HK-2 (cell line): ENCODE results near the gene PHF8.

ENCODE experiments used
- DNase-seq: peaks from one replicate; pipeline ENCODE4 v3.0.0-alpha.2; 2018; ENCODE audit not compliant: unreplicated experiment

The PHF8 gene

DNA sequence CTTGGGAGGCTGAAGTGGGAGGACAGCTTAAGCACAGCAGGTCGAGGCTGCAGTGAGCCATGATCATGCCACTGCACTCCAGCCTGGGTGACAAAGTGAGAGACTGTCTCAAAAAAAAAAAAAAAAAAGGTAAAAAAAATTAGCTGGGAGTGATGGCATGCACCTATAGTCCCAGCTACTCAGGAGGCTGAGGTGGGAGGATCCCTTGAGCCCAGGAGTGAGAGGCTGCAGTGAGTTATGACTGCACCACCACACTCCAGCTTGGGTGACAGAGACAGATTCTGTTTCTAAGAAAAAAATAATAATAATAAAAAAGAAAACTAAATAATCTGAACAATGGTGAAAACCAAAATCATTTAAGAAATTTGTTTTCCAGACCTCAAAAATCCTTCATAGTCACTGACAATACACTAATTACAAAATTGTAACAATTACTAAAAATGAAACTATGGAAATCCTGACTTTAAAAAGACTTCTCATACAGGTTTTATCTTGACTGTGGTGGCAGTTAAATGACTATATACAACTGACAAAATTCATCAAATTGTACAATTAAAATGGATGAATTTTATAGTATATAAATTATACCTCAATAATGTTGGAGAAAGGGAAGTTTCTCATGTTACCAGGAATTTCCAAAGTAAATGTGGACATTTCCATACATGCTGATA, 31.3 kb downstream of the PHF8 start:
- no peak for DNase-seq

DNA sequence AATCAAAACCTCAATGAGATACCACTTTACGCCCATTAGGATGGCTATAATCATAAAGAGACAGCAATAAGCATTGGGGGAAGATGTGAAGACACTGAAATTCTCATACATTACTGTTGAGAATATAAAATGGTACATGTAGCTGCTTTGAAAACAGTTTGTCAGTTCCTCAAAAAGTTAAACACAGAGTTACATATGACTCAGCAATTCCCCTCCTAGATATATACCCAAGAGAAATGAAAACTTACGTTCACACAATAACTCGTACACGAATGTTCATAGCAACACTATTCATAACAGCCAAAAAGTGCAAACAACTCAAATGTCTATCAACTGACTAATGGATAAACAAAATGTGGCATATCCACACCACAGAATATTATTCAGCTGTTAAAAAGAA, 36.6 kb downstream of the PHF8 start:
- no peak for DNase-seq

GRCh38 chrX:53997724-53998123, 46.5 kb downstream of the PHF8 start:
- no peak for DNase-seq

GRCh38 chrX:53992589-53992988, 51.7 kb downstream of the PHF8 start:
- DNase-seq = no peak

GRCh38 chrX:53990171-53990570, 54.1 kb downstream of the PHF8 start:
- no peak for DNase-seq

DNA sequence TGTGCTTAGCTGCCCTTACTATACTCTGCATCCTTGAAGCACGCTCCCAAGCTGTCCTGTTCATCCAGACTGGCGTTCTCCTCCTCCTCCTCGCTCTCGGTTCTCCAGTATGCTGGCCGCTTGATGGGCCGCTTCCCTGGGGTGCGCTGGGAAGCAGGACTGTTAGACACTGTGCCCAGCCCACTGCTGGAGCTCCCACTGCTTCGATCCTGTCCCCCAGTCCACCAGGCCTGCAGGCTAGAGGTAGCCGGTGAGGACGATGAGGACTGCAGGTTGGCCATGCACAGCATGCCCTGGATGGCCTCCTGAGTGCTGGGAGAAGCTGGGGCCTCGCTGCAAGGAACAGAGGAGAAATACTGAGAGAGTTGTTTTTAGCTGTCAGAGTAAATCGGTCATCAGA, 59.4 kb downstream of the PHF8 start:
- no peak for DNase-seq

DNA sequence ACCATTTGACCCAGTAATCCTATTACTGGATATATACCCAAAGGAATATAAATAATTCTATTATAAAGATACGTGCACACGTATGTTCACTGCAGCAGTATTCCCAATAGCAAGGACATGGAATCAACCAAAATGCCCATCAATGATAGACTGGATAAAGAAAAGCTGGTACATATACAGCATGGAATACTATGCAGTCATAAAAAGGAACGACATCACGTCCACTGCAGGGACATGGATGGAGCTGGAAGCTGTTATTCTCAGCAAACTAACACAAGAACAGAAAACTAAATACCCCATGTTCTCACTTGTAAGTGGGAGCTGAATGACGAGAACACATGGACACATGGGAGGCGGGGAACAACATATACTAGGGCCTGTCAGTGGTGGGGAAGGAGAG, 69.7 kb downstream of the PHF8 start:
- no peak for DNase-seq

- no peak for DNase-seq
Measured at GRCh38 chrX:53969540-53969939, 74.7 kb downstream of the PHF8 start.

GRCh38 chrX:53950130-53950733, 94.0 kb downstream of the PHF8 start:
- no peak for DNase-seq

DNA sequence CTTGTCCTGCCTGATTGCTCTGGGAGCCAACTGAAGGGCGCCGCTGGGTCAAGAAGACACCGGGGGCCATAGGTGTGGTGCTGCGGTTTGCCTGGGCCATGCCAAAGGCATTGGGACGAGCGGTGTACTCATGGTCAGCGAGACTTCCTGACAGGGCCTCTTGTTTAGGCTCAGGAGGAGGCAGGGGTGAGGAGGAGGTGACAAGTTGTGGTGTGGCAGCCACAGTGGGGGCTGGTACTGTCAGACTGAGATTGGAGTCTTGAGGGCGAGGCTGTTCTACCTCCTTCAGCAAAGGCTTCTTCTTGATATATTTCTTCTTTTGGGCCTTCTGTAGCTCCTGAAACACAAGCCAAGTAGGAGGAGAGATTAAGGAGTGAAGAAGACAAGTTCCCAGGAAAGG, 104.1 kb downstream of the PHF8 start:
- DNase-seq = no peak

DNA sequence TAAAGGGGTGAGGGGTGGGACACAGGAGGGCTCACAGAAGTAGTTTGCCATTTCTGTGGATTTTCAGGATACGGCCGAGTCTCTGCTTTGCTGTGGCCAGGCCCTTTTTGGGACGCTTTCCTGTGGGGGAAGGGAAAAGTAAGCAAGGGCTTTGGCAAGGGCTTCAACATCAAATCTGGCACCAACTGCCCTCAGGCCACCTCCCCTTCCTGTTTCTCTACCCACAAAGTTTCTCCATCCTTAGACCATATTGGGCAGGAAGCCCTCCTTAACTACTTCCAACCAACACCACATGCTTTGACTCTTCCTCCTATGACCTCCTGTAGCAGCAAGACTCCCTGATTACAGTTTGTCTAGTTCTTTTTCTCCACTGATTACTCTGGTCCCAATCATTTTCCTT, 105.1 kb downstream of the PHF8 start:
- no peak for DNase-seq

- DNase-seq = no peak
Measured at GRCh38 chrX:53930515-53931380, 113.5 kb downstream of the PHF8 start.

- no peak for DNase-seq
Measured at GRCh38 chrX:53926030-53926429, 118.2 kb downstream of the PHF8 start.

DNA sequence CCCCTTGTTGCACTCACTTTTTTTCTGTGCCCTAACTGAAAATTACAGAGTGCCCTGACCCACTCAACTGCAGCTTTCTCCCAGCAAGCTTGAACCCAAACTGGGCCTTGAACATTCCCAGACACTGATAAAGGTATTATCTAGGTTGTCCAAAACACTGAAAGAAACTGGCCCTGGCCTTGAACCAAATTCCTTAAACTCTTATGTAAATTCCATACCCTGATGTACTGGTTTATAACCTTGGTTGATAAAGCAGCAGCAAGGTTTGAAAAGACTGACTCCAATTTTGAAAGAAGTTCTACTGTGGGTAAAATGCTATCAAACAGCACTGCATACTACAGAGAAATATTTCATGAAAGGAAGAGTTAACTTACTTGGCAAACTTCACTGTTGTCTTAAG, 125.6 kb downstream of the PHF8 start:
- DNase-seq = no peak

GRCh38 chrX:53900623-53901022, 143.7 kb downstream of the PHF8 start:
- DNase-seq = no peak

DNA sequence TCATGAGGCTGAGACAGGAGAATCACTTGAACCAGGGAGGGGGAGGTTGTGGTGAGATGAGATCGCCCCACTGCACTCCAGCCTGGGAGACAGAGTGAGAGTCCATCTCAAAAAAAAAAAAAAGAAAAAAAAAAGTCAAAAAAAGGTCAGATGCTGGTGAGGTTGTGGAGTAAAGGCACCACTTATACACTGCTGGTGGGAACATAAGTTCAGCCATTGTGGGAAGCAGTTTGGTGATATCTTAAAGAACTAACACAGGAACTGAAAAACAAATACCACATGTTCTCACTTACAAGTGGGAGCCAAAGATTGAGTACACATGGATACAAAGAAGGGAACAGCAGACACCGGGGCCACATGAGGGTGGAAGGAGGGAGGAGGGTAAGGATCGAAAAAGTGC, 149.0 kb downstream of the PHF8 start:
- no peak for DNase-seq
